Heart left ventricle (tissue), 13 donors: Measurements from ENCODE around the gene CCSER1.

Experiments
- CTCF ChIP-seq, 12 donors: fragments of 200-600 bp; sonication (generic) in 4 of 12; IDR thresholded peaks; one replicate each; pipeline versions ENCODE4 v1.5.0 to v1.8.0; 2018 to 2022; ENCODE audit warnings: antibody characterized with exemption in 12 of 12, mild to moderate bottlenecking in 5 of 12
- POLR2A ChIP-seq, 2 donors: fragments of 450-650 bp; IDR thresholded peaks; one replicate each; pipeline ENCODE4 v1.6.1; 2017; ENCODE audit warnings: antibody characterized with exemption in 2 of 2, mild to moderate bottlenecking in 2 of 2, moderate library complexity in 2 of 2
- donor health status: ischemic (EF 13 %, LVEDD 7.1; RV severe dilation, severe dysfunction).
- donor health status: DM: no; HTN: yes; CAD: no.
- donor health status: DM: no; HTN: no; CAD: no.
- donor health status: ischemic (EF 25% LVEDD 6.9; RV normal size, moderate dysfunction).
- donor health status: ischemic (EF 25% LVEDD 5.7; RV mildly dilated, moderate dysfunction).
- donor health status: ischemic (EF 35%, LVEDD 5.7; RV mildly dilated, moderate dysfunction).
- donor health status: nonischemic (EF 11% LVEDD 7.7; RV severe dilation, severe dysfunction).
- donor health status: DM: yes; HTN: yes; CAD: no.
- donor health status: PGD.
- donor health status: ischemic (EF 29% LVEDD 5.4; RV normal size, mild dysfunction).
- donor health status: nonischemic (EF 23%, LVEDD 6.1; RV moderate dilation, normal function).

DNA sequence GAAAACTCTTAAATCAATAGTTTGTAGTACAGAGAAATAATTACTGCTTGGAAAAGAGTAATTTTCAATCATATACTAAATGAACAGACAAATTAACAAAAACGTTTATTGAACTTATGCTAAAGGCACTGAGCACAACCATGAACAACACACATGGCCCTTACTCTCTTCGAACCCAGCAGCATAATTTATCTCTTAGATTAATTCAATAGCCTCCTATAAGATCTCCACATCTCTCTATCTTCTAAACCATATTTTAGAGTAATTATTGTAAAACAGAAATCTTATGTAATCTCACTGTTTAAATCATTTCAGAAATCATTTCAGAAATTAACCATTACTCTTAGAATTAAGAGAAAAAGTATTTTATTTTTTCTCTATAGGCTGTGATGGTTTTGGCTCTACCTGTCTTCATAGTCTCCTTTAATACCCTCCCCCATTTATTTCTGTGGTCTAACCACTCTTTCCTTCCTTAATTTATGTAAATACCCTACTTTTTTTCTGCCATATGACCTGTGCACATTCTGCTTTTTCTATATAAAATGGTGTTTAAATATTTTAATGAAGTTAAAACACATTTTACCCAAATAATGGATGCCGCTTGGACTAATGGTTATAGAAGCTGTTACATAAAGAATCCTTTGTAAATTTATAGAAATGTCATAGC is 218.5 kb downstream of the CCSER1 start:
- TF ChIP-seq CTCF (IDR thresholded peaks at IDR 0.05) (no peak), POLR2A (IDR thresholded peaks at IDR 0.05) (no peak)
